CD4-positive, alpha-beta T cell treated with Interleukin-6 for 4 hours (primary cell): ENCODE data around the gene ZFHX3.

Experiments
- DNase-seq: peaks from one replicate; pipeline ENCODE4 v3.0.0-alpha.2; 2020; ENCODE audit warnings: mixed read lengths

The ZFHX3 gene

GRCh38 chr16:72787130-72787513, 260.8 kb downstream of the ZFHX3 start:
- DNase-seq: no peak

- DNase-seq: no peak
Measured at GRCh38 chr16:72786606-72787005, 261.3 kb downstream of the ZFHX3 start.

GRCh38 chr16:72785886-72786285, 262.0 kb downstream of the ZFHX3 start:
- DNase-seq: no peak

GRCh38 chr16:72785171-72785570, 262.8 kb downstream of the ZFHX3 start:
- DNase-seq: no peak

- no peak for DNase-seq
Measured at GRCh38 chr16:72783716-72784318, 264.1 kb downstream of the ZFHX3 start.

- DNase-seq: no peak
Measured at GRCh38 chr16:72769876-72770275, 278.1 kb downstream of the ZFHX3 start.

GRCh38 chr16:72768591-72768990, 279.3 kb downstream of the ZFHX3 start:
- DNase-seq: no peak

- DNase-seq: no peak
Measured at GRCh38 chr16:72766506-72766905, 281.4 kb downstream of the ZFHX3 start.

GRCh38 chr16:72764015-72764654, 283.8 kb downstream of the ZFHX3 start:
- DNase-seq: no peak

GRCh38 chr16:72760581-72760980, 287.3 kb downstream of the ZFHX3 start:
- no peak for DNase-seq

GRCh38 chr16:72753881-72754280, 294.0 kb downstream of the ZFHX3 start:
- DNase-seq: no peak

- DNase-seq: no peak
Measured at GRCh38 chr16:72752004-72752695, 295.8 kb downstream of the ZFHX3 start.

GRCh38 chr16:72751076-72751475, 296.9 kb downstream of the ZFHX3 start:
- no peak for DNase-seq

- DNase-seq: no peak
Measured at GRCh38 chr16:72749091-72749490, 298.8 kb downstream of the ZFHX3 start.

GRCh38 chr16:72744076-72744793, 303.7 kb downstream of the ZFHX3 start:
- no peak for DNase-seq

- DNase-seq: no peak
Measured at GRCh38 chr16:72743011-72743761, 304.7 kb downstream of the ZFHX3 start.

GRCh38 chr16:72740347-72740746, 307.6 kb downstream of the ZFHX3 start:
- no peak for DNase-seq

- no peak for DNase-seq
Measured at GRCh38 chr16:72739577-72739976, 308.4 kb downstream of the ZFHX3 start.

- no peak for DNase-seq
Measured at GRCh38 chr16:72736074-72736473, 311.9 kb downstream of the ZFHX3 start.
